ENCODE measurements around the gene IL1RAP.

GRCh38 chr3:190574473-190574872, 60.6 kb downstream of the IL1RAP start:
- TF ChIP-seq CTCF (IDR thresholded peaks at IDR 0.05) (no peak), POLR2AphosphoS5 (IDR thresholded peaks at IDR 0.05) (no peak), POLR2A (IDR thresholded peaks at IDR 0.05) (no peak)
